ENCODE measurements around the gene RGS3. TPM values are rescaled to one million over a fixed set of nuclear protein-coding genes. Genes with fewer than 3 reads are reported as not detected.

RGS3 gene
- total RNA-seq, 2 donors from 2014 or later, result 112 to 184 TPM

DNA sequence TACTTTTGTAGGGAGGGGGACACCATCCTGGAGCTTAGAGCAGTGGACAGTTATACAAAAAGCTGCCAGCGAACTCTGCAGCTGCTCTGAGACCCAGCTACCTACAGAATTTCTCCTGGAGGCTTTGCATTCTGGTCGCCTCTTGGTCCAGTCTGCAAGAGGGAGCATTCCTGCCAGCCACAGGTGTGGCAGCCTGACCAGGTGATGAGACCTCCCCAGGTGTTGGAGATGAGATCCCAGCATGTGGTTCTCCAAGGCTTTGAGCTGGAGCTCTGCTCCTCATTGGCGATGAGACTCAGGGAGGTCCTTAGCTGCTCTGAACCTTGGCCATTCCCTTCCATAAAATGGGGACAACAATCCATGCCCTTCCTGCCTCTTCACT lies 69.3 kb downstream of the RGS3 start:
- Histone ChIP-seq H3K36me3 (peaks cover 44% of the 10 kb centered on the region), H3K4me1 (peaks cover 0 to 54% of the 10 kb centered on the region in 2 donors)
- TF ChIP-seq, protein P1, sequence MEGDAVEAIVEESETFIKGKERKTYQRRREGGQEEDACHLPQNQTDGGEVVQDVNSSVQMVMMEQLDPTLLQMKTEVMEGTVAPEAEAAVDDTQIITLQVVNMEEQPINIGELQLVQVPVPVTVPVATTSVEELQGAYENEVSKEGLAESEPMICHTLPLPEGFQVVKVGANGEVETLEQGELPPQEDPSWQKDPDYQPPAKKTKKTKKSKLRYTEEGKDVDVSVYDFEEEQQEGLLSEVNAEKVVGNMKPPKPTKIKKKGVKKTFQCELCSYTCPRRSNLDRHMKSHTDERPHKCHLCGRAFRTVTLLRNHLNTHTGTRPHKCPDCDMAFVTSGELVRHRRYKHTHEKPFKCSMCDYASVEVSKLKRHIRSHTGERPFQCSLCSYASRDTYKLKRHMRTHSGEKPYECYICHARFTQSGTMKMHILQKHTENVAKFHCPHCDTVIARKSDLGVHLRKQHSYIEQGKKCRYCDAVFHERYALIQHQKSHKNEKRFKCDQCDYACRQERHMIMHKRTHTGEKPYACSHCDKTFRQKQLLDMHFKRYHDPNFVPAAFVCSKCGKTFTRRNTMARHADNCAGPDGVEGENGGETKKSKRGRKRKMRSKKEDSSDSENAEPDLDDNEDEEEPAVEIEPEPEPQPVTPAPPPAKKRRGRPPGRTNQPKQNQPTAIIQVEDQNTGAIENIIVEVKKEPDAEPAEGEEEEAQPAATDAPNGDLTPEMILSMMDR (IDR thresholded peaks at IDR 0.05), result no peak

DNA sequence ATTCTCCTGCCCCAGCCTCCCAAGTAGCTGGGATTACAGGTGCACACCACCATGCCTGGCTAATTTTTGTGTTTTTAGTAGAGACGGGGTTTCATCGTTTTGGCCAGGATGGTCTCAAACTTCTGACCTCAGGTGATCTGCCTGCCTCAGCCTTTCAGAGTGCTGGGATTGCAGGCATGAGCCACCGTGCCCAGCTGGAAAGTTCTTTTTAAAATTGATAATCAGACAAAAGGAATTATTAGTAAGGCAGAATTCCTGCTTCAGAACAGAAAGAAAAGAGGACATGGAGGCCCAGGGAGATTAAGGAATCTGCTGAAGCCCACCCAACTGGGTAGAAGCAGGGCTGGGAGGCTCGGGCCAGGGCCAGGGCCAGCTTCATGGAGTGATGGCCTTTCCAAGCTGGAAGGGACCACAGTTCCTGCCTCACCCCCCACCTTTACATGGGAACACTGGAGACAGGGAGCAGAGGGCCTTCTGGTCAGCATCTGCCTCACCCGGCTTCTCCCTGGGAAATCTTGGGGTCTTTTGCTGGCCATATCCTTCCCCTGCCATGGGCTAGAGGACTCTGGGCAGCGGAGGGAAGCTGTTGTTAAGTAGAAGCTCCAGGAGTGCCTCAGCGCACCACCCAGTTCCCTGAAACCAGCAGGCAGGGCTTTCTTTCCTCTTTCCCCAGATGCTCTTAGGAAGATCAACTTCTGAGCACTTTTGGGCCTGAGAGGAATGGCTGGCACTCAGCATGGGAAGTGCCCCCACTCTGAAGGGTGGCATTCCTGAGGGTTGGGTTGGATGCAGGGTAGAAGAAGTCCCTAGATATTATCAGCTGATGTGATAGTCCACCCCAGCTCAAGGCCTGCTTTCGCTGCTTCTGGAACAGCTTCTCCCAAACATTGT lies 70.1 kb downstream of the RGS3 start:
- no peak overlapping the region for H3K4me3 ChIP-seq
- H3K4me1 ChIP-seq, result peaks cover 0 to 61% of the 10 kb centered on the region in 2 donors
- H3K27me3 ChIP-seq, result no peaks in the 10 kb centered on the region
- TF ChIP-seq, protein P1 (IDR thresholded peaks at IDR 0.05), result no peak
- H3K27ac ChIP-seq, result peak overlapping the region; percentile 54 to 83
- H3K36me3 ChIP-seq, result peaks cover 42% of the 10 kb centered on the region
- no peaks in the 10 kb centered on the region for H3K9me3 ChIP-seq
- no peak for DNase-seq (ENCODE audit: low spot score)

More for the DNA sequence above, 69.3 kb downstream of the RGS3 start:
- Histone ChIP-seq H3K27me3 (no peaks in the 10 kb centered on the region), H3K9me3 (no peaks in the 10 kb centered on the region), H3K4me3 (no peak overlapping the region), H3K27ac (peak overlapping the region in 1 of 2 donors; percentile 83)
- no peak for DNase-seq (ENCODE audit: low spot score)

DNA sequence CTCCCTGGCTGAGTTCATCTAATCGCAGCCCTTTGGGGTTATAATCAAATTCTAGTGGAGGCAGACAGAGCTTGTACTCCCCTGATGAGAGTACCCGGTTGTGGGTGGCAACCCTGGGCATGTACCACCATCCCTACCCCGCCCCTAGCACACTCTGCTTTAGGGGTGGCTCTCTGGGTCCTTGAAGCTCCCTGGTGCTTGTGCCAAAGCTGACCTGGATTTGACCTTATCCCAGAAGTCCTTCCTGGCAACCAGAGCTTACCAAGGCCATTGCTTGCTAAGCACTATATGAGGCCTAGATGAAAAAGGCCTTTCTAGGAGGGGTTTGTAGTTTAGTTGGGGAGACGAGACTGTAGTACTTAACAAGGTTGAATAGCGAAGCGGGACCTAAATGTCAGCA lies 72.2 kb downstream of the RGS3 start:
- no peak for DNase-seq (ENCODE audit: low spot score)
- Histone ChIP-seq H3K27me3 (no peaks in the 10 kb centered on the region), H3K27ac (peak overlapping the region; percentile 79 to 83), H3K36me3 (peaks cover 43% of the 10 kb centered on the region), H3K9me3 (no peaks in the 10 kb centered on the region), H3K4me1 (peaks cover 0 to 66% of the 10 kb centered on the region in 2 donors), H3K4me3 (no peak overlapping the region)
- TF ChIP-seq, protein P1 (IDR thresholded peaks at IDR 0.05), result no peak

DNA sequence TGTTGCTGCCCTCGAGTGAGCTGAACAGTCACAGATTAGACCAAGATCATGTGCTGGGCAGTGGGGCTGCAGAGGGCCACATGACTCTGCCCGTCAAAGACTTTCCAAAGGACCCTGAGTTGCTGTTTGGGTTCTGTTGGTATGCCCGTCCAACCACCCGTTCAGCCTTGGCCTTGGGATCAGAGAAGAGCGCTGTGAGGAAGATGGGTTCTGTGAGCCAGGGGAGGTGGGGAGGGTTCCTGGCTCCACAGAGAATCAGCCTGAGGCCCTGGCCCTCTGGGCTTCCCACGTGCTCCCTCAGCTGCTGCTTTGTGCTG lies 72.6 kb downstream of the RGS3 start:
- Histone ChIP-seq H3K36me3 (peaks cover 43% of the 10 kb centered on the region), H3K4me1 (peaks cover 0 to 69% of the 10 kb centered on the region in 2 donors), H3K9me3 (no peaks in the 10 kb centered on the region)

DNA sequence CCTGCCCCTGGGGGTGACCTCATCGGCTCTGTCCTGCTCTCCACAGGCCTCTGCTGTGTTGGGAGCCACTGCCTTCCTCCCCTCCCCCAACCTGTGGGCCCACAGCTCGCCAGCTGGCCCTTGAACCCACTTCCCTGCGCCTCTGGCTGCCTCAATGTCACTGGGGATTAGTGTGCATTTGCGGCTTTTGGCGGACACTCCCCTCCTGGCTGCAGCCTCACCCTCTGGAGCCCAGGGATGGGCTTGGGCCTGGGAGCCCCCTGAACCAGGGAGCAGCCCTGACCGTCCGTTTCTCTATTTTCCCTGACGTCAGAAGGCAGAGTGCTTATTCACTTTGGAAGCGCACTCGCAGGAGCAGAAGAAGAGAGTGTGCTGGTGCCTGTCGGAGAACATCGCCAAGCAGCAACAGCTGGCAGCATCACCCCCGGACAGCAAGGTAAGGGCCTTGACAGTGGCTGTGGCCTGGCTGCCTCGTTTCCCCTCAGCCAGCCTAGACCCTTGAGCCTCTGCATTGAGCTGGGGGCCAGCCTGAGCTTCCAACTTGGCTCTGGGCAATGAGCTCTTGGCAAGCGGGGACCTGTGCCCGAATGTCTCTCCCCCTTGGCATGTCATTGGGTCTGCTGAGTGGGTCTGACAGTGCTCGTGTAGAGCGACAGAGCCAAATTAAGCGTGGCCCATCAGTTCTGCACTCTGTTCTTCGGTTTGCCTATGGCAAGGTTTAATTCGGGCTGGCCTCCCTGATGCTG lies 73.1 kb downstream of the RGS3 start:
- Histone ChIP-seq H3K27me3 (no peaks in the 10 kb centered on the region), H3K36me3 (peaks cover 43% of the 10 kb centered on the region), H3K9me3 (no peaks in the 10 kb centered on the region), H3K27ac (peak overlapping the region; percentile 79 to 83), H3K4me3 (no peak overlapping the region), H3K4me1 (peaks cover 0 to 75% of the 10 kb centered on the region in 2 donors)
- TF ChIP-seq, protein P1 (IDR thresholded peaks at IDR 0.05), result no peak
- DNase-seq (ENCODE audit: low spot score), result peak; percentile 79

More for the DNA sequence above, 72.6 kb downstream of the RGS3 start:
- peak overlapping the region; percentile 79 to 83 for H3K27ac ChIP-seq
- no peak overlapping the region for H3K4me3 ChIP-seq
- DNase-seq (ENCODE audit: low spot score), result no peak
- H3K27me3 ChIP-seq, result no peaks in the 10 kb centered on the region
- TF ChIP-seq, protein P1 (IDR thresholded peaks at IDR 0.05), result no peak
